HG02938 (cell line): ENCODE results near the gene TSPAN3.

Experiments
- ATAC-seq: cut with Tn5 transposase; IDR thresholded peaks from one replicate; pipeline ENCODE4 v1.9.1; 2021; ENCODE audit warnings: mild to moderate bottlenecking, moderate library complexity; ENCODE audit not compliant: unreplicated experiment

The TSPAN3 gene

GRCh38 chr15:77025083-77025901, 45.6 kb downstream of the TSPAN3 start:
- ATAC-seq: no peak

- ATAC-seq: no peak
These were observed 46.4 kb downstream of the TSPAN3 start for GRCh38 chr15:77024273-77025082.

- no peak for ATAC-seq
These were observed 47.2 kb downstream of the TSPAN3 start for GRCh38 chr15:77023576-77024272.

- no peak for ATAC-seq
These were observed 48.0 kb downstream of the TSPAN3 start for GRCh38 chr15:77022646-77023575.

GRCh38 chr15:77021803-77022381, 49.0 kb downstream of the TSPAN3 start:
- no peak for ATAC-seq

- no peak for ATAC-seq
These were observed 49.8 kb downstream of the TSPAN3 start for GRCh38 chr15:77021088-77021481.

- no peak for ATAC-seq
These were observed 50.4 kb downstream of the TSPAN3 start for GRCh38 chr15:77020348-77021087.

- ATAC-seq: no peak
These were observed 51.2 kb downstream of the TSPAN3 start for GRCh38 chr15:77019521-77020331.

- ATAC-seq: no peak
These were observed 52.0 kb downstream of the TSPAN3 start for GRCh38 chr15:77018796-77019505.

- ATAC-seq: no peak
These were observed 52.9 kb downstream of the TSPAN3 start for GRCh38 chr15:77017761-77018720.

- ATAC-seq: no peak
These were observed 53.7 kb downstream of the TSPAN3 start for GRCh38 chr15:77017091-77017660.

GRCh38 chr15:77016321-77016695, 54.6 kb downstream of the TSPAN3 start:
- no peak for ATAC-seq

- ATAC-seq: no peak
These were observed 55.1 kb downstream of the TSPAN3 start for GRCh38 chr15:77015646-77016320.

- peak; percentile 46 for ATAC-seq
These were observed 56.5 kb downstream of the TSPAN3 start for GRCh38 chr15:77014132-77015081.

- peak; percentile 46 for ATAC-seq
These were observed 57.2 kb downstream of the TSPAN3 start for GRCh38 chr15:77013776-77014131.
